PC-3 (cell line): ENCODE results near the gene FXR2. TPM values are rescaled to one million over a fixed set of nuclear protein-coding genes. Genes with fewer than 3 reads are reported as not detected.

Experiments used
- ATAC-seq: fragments of 200-7000 bp; cut with Tn5 transposase; 2 replicates; pipeline ENCODE4 v1.9.1; 2020; ENCODE audit warnings: mild to moderate bottlenecking, moderate library complexity
- BruUV-seq: library from RNA; stranded (reverse); fragments of 400-500 nt; replicated peaks from 2 replicates; lab custom pipeline; 2021; lab: Mats Ljungman, UMichigan
- CTCF ChIA-PET: fragments of 300-600 bp; sonication (Branson Sonifier 250); formaldehyde crosslinking; loops from one replicate; lab custom pipeline; 2022; ENCODE audit warnings: antibody characterized with exemption; lab: Charles Lee
- POLR2A ChIA-PET: fragments of 300-600 bp; sonication (Branson Sonifier 250); formaldehyde crosslinking; loops from one replicate; lab custom pipeline; 2022; ENCODE audit warnings: antibody characterized with exemption; ENCODE audit not compliant: unreplicated experiment; lab: Charles Lee
- DNase-seq: peaks from one replicate; pipeline ENCODE4 v3.0.0-alpha.2; 2015
- H2AFZ ChIP-seq: fragments of 300-600 bp; sonication (generic); 2 replicates; pipeline ENCODE4 v1.6.0; 2016; ENCODE audit warnings: antibody characterized with exemption, low read length
- H3F3A ChIP-seq: fragments of 300-600 bp; sonication (generic); one replicate; pipeline ENCODE4 v1.6.0; 2017; ENCODE audit warnings: antibody characterized with exemption, low read length, control low read depth, mild to moderate bottlenecking; ENCODE audit not compliant: unreplicated experiment
- H3K27ac ChIP-seq: fragments of 300-600 bp; sonication (generic); 2 replicates; pipeline ENCODE4 v1.5.1; 2016; ENCODE audit warnings: mild to moderate bottlenecking, low read length
- H3K27me3 ChIP-seq: fragments of 300-600 bp; sonication (generic); 2 replicates; pipeline ENCODE4 v1.6.1; 2016; ENCODE audit warnings: low read length, mixed read lengths
- H3K36me3 ChIP-seq: fragments of 300-600 bp; sonication (generic); 2 replicates; pipeline ENCODE4 v1.6.1; 2016; ENCODE audit warnings: low read depth, mixed run types, low read length, mixed read lengths
- H3K4me1 ChIP-seq: fragments of 300-600 bp; sonication (generic); 2 replicates; pipeline ENCODE4 v1.5.1; 2016; ENCODE audit warnings: low read length; ENCODE audit not compliant: insufficient read depth
- H3K4me2 ChIP-seq: fragments of 300-600 bp; sonication (generic); 2 replicates; pipeline ENCODE4 v1.6.0; 2016; ENCODE audit warnings: low read length
- H3K4me3 ChIP-seq: fragments of 300-600 bp; sonication (generic); 2 replicates; pipeline ENCODE4 v1.5.1; 2016; ENCODE audit warnings: mild to moderate bottlenecking, low read length, mixed read lengths
- H3K79me2 ChIP-seq: fragments of 300-600 bp; sonication (generic); 2 replicates; pipeline ENCODE4 v1.6.1; 2017; ENCODE audit warnings: low read length, mixed read lengths
- H3K9ac ChIP-seq: fragments of 300-600 bp; sonication (generic); 2 replicates; pipeline ENCODE4 v1.6.0; 2016; ENCODE audit warnings: mild to moderate bottlenecking, low read length
- H3K9me2 ChIP-seq: fragments of 300-600 bp; sonication (generic); replicated peaks from 2 replicates; pipeline ENCODE4 v1.6.1; 2016; ENCODE audit warnings: mixed run types, low read length, mixed read lengths
- H3K9me3 ChIP-seq: fragments of 300-600 bp; sonication (generic); 2 replicates; pipeline ENCODE4 v1.6.1; 2016; ENCODE audit warnings: low read length, mixed read lengths
- H4K20me1 ChIP-seq: fragments of 300-600 bp; sonication (generic); 2 replicates; pipeline ENCODE4 v1.6.1; 2016; ENCODE audit warnings: low read length, mixed read lengths
- EZH2 ChIP-seq: fragments of 300-600 bp; sonication (generic); IDR thresholded peaks from one replicate; pipeline ENCODE4 v1.6.1; 2017; ENCODE audit warnings: antibody characterized with exemption, mild to moderate bottlenecking, low read length; ENCODE audit not compliant: unreplicated experiment
- EZH2phosphoT487 ChIP-seq: fragments of 300-600 bp; sonication (generic); IDR thresholded peaks from 2 replicates; pipeline ENCODE4 v1.6.1; 2018; ENCODE audit warnings: mild to moderate bottlenecking, antibody characterized with exemption, low read length, borderline replicate concordance
- intact Hi-C: fragments of 100-400 bp; cut with micrococcal nuclease; formaldehyde crosslinking; loops from 2 replicates; pipeline ENCODE4 v1.9.0; 2023
- total RNA-seq: library from RNA; depleted of rRNA; stranded (reverse); fragments of >200 nt; gene quantifications from 2 replicates; pipeline ENCODE4 v1.2.3, GENCODE V29; 2014
- TF ChIP-seq, protein P1 (sequence below): fragments of 300-600 bp; sonication (generic); conservative IDR thresholded peaks from 2 replicates; pipeline ENCODE4 v1.5.1; 2017; ENCODE audit warnings: antibody characterized with exemption, low read depth, mild to moderate bottlenecking, low read length

FXR2 gene
- total RNA-seq, 1 experiment from 2014 or later: 51.4 TPM

GRCh38 chr17:7550344-7550743 lies 64.4 kb downstream of the FXR2 start:
- DNase-seq (no peak), ATAC-seq (no peak)
- Histone ChIP-seq H3K27me3 (no peaks in the 10 kb centered on the region), H3K9me3 (no peaks in the 10 kb centered on the region), H3K9ac (no peak overlapping the region), H3K36me3 (no peaks in the 10 kb centered on the region), H3K4me1 (peaks cover 9% of the 10 kb centered on the region; the same call in 1 of the 2 replicates), H2AFZ (no peak overlapping the region), H3K27ac (no peak overlapping the region), H3K4me2 (no peak overlapping the region), H3K4me3 (no peak overlapping the region), H4K20me1 (no peaks in the 10 kb centered on the region), H3K9me2 (no peaks in the 10 kb centered on the region), H3K79me2 (no peaks in the 10 kb centered on the region), H3F3A (no peaks in the 10 kb centered on the region)
- TF ChIP-seq EZH2phosphoT487 (no peak), EZH2 (no peak)
- TF ChIP-seq, protein P1, sequence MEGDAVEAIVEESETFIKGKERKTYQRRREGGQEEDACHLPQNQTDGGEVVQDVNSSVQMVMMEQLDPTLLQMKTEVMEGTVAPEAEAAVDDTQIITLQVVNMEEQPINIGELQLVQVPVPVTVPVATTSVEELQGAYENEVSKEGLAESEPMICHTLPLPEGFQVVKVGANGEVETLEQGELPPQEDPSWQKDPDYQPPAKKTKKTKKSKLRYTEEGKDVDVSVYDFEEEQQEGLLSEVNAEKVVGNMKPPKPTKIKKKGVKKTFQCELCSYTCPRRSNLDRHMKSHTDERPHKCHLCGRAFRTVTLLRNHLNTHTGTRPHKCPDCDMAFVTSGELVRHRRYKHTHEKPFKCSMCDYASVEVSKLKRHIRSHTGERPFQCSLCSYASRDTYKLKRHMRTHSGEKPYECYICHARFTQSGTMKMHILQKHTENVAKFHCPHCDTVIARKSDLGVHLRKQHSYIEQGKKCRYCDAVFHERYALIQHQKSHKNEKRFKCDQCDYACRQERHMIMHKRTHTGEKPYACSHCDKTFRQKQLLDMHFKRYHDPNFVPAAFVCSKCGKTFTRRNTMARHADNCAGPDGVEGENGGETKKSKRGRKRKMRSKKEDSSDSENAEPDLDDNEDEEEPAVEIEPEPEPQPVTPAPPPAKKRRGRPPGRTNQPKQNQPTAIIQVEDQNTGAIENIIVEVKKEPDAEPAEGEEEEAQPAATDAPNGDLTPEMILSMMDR: no peak
- no TSS peak for BruUV-seq
- POLR2A ChIA-PET: no interaction called here
- intact Hi-C loops: no loop called here
- CTCF ChIA-PET: no interaction called here

GRCh38 chr17:7549401-7550055 lies 65.2 kb downstream of the FXR2 start:
- BruUV-seq: no TSS peak
- Histone ChIP-seq H3K4me1 (peaks cover 9% of the 10 kb centered on the region; the same call in 1 of the 2 replicates), H3K79me2 (no peaks in the 10 kb centered on the region), H2AFZ (peak overlapping the region; percentile 90), H3K36me3 (no peaks in the 10 kb centered on the region), H3K27ac (no peak overlapping the region), H3K9ac (peak overlapping the region; percentile 63), H3K9me3 (no peaks in the 10 kb centered on the region), H3K27me3 (no peaks in the 10 kb centered on the region), H3K4me2 (peak overlapping the region; percentile 98), H3K9me2 (no peaks in the 10 kb centered on the region), H3F3A (no peaks in the 10 kb centered on the region), H3K4me3 (peak overlapping the region; percentile 87), H4K20me1 (no peaks in the 10 kb centered on the region)
- DNase-seq: no peak
- ChIA-PET POLR2A (no interaction called here), CTCF (no interaction called here)
- ATAC-seq: peak; percentile 74
- intact Hi-C loops: no loop called here
- TF ChIP-seq EZH2phosphoT487 (no peak), EZH2 (no peak)
- TF ChIP-seq, protein P1: no peak
